Retinal pigment epithelial cell (primary cell): ENCODE results near the gene CILP.

Source experiments
- DNase-seq: peaks from one replicate; pipeline ENCODE4 v3.0.0-alpha.2; 2010; ENCODE audit warnings: low read depth
- H3K4me3 ChIP-seq: 2 replicates; pipeline ENCODE4 v1.5.1; 2011; ENCODE audit warnings: mild to moderate bottlenecking, low read length, control low read depth, moderate library complexity
- CTCF ChIP-seq: conservative IDR thresholded peaks from 2 replicates; pipeline ENCODE4 v1.5.1; 2011; ENCODE audit warnings: low read depth, low read length, control low read depth, inconsistent platforms

CILP gene

DNA sequence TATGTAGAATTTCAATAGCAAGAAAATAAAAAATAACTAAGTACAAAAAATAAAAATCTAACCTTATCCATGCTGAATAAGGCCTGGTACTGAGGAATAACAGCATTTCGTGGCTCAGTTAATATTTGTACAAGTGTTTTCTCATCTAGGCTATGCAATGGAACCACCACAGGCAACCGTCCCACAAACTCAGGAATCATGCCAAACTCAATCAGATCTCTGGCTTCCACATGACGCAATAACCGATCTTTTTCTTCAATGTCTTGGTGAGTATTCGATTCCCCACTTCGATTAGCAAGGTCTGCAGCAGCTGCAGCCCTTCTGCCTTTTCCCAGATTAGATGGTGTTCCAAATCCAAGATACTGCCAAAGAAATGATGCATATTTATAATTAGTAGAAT, 56.6 kb downstream of the CILP start:
- no peak for DNase-seq
- TF ChIP-seq CTCF: no peak

GRCh38 chr15:65147902-65148301, 63.4 kb downstream of the CILP start:
- no peak overlapping the region for H3K4me3 ChIP-seq
- no peak for TF ChIP-seq CTCF
- no peak for DNase-seq

More for the DNA sequence above, 56.6 kb downstream of the CILP start:
- H3K4me3 ChIP-seq: no peak overlapping the region

- no peak for DNase-seq
- H3K4me3 ChIP-seq: no peak overlapping the region
- no peak for TF ChIP-seq CTCF
Measured at GRCh38 chr15:65146438-65146837, 64.8 kb downstream of the CILP start.
